Psoas muscle (tissue), 8 donors: ENCODE measurements around the gene RBMS3. TPM values are rescaled to one million over a fixed set of nuclear protein-coding genes. Genes with fewer than 3 reads are reported as not detected.

Experiments used
- ATAC-seq, 4 donors: fragments of 200-7000 bp; cut with Tn5 transposase; one replicate each; pipeline ENCODE4 v1.9.1; 2020; ENCODE audit warnings: moderate library complexity in 3 of 4, mild to moderate bottlenecking in 2 of 4
- DNase-seq, 2 donors: peaks; one replicate each; pipeline ENCODE4 v3.0.0-alpha.2; 2020
- H3K27ac ChIP-seq: fragments of 200-600 bp; one replicate; pipeline ENCODE4 v1.8.0; 2022
- H3K27me3 ChIP-seq, 3 donors: fragments of 200-600 bp in 1 of 3; one replicate each; pipeline versions ENCODE4 v1.6.1 to v1.8.0; 2013 to 2022; ENCODE audit warnings: low read length in 2 of 3, mild to moderate bottlenecking in 2 of 3, moderate library complexity in 1 of 3; ENCODE audit not compliant: insufficient read depth in 3 of 3
- H3K36me3 ChIP-seq, 2 donors: fragments of 200-600 bp in 1 of 2; one replicate each; pipeline versions ENCODE4 v1.6.1 to v1.8.0; 2013 to 2022; ENCODE audit warnings: low read depth in 1 of 2, mild to moderate bottlenecking in 1 of 2, moderate library complexity in 1 of 2; ENCODE audit not compliant: insufficient read depth in 1 of 2
- H3K4me1 ChIP-seq: fragments of 200-600 bp; one replicate; pipeline ENCODE4 v1.8.0; 2022
- H3K4me3 ChIP-seq: fragments of 200-600 bp; one replicate; pipeline ENCODE4 v1.8.0; 2022; ENCODE audit warnings: mild to moderate bottlenecking
- H3K9me3 ChIP-seq: fragments of 200-600 bp; one replicate; pipeline ENCODE4 v1.8.0; 2022
- CTCF ChIP-seq: fragments of 200-600 bp; IDR thresholded peaks from one replicate; pipeline ENCODE4 v1.8.0; 2022; ENCODE audit warnings: antibody characterized with exemption
- WGBS, 3 donors: extraction: QIAGEN DNeasy Blood & Tissue Kit; methylation state at CpG; one replicate each; pipeline versions ENCODE4 v1.1.6 to v1.1.7; 2013; 5-methylcytosine and 5-hydroxymethylcytosine counted together
- intact Hi-C, 2 donors: fragments of 100-400 bp; cut with DNase I; formaldehyde crosslinking; loops; one replicate each; pipeline versions ENCODE4 v1.11.0 to v1.14.2; 2022
- polyA plus RNA-seq, 3 donors: library from polyadenylated mRNA; stranded (reverse); fragments of 200-250 nt; gene quantifications; one replicate each; pipeline ENCODE4 v1.2.3, GENCODE V29; 2013
- total RNA-seq, 4 donors: library from RNA; stranded (reverse); fragmentation: NEBNext Ultra II Directional in 2 of 4; extraction: Animal tissue kit (Norgen Biotek cat#: 25700) in 2 of 4; gene quantifications; one replicate each; pipeline versions ENCODE4 v1.2.1 to v1.2.4, GENCODE V29; 2021 to 2023
- donor health status: healthy with polysubstance abuse.
- donor health status: DM: no; HTN: no; CAD: no; lungs with moderate emphysema.
- donor health status: Bipolar disorder and iron deficiency.
- donor health status: healthy.
- donor health status: DM: yes; HTN: yes; CAD: no.
- donor health status: DM: no; HTN: no; CAD: no.
- donor health status: DM: no; HTN: no; CAD: no.
- donor health status: DM: yes; HTN: yes; CAD: no.

The RBMS3 gene
- total and polyA plus RNA-seq, 7 donors, result 3.8 to 34.5 (median 23.5) TPM

GRCh38 chr3:29440413-29441305 lies 159.8 kb downstream of the RBMS3 start:
- Histone ChIP-seq H3K9me3 (no peaks in the 10 kb centered on the region), H3K4me3 (peak overlapping the region; percentile 65), H3K36me3 (no peaks in the 10 kb centered on the region), H3K27ac (peak overlapping the region; percentile 82), H3K4me1 (peaks cover 3% of the 10 kb centered on the region), H3K27me3 (no peaks in the 10 kb centered on the region)
- ATAC-seq (peak; percentile 76 to 93 (median 89)), DNase-seq (peak; percentile 14 to 42)
- no peak for TF ChIP-seq CTCF
- WGBS, 3 donors, result 10 to 19% (median 14%) methylated on average over 13 of the region's 13 CpGs
- intact Hi-C loops, result no loop called here

- H3K4me3 ChIP-seq, result peak overlapping the region; percentile 65
- DNase-seq (no peak), ATAC-seq (peak in 1 of 4 donors; percentile 36)
- peak overlapping the region; percentile 82 for H3K27ac ChIP-seq
- H3K27me3 ChIP-seq, result no peaks in the 10 kb centered on the region
- no peaks in the 10 kb centered on the region for H3K9me3 ChIP-seq
- intact Hi-C loops, result no loop called here
- no peak for TF ChIP-seq CTCF
- 28 to 46% (median 29%) methylated on average over 3 of the region's 3 CpGs for WGBS, 3 donors
- peaks cover 3% of the 10 kb centered on the region for H3K4me1 ChIP-seq
- no peaks in the 10 kb centered on the region for H3K36me3 ChIP-seq
These were observed 160.6 kb downstream of the RBMS3 start for GRCh38 chr3:29441422-29441821.

GRCh38 chr3:29447946-29448627 lies 167.2 kb downstream of the RBMS3 start:
- ATAC-seq, result no peak
- no peak overlapping the region for H3K4me3 ChIP-seq
- H3K27ac ChIP-seq, result no peak overlapping the region
- DNase-seq, result no peak
- 83 to 90% (median 84%) methylated on average over 9 of the region's 9 CpGs for WGBS, 3 donors
- intact Hi-C loops, result loop anchor here in 1 of 2 donors (5.0 kb wide), 1 partner anchor 166 kb away; the partner anchor contains the start of gene RBMS3
- H3K36me3 ChIP-seq, result no peaks in the 10 kb centered on the region
- no peak for TF ChIP-seq CTCF
- no peaks in the 10 kb centered on the region for H3K27me3 ChIP-seq
- no peaks in the 10 kb centered on the region for H3K9me3 ChIP-seq
- peaks cover 16% of the 10 kb centered on the region for H3K4me1 ChIP-seq

GRCh38 chr3:29451920-29452319 lies 171.0 kb downstream of the RBMS3 start:
- 63 to 81% (median 72%) methylated on average over 3 of the region's 3 CpGs for WGBS, 3 donors
- intact Hi-C loops, result no loop called here
- DNase-seq, result no peak

More at GRCh38 chr3:29451920-29452319, 171.0 kb downstream of the RBMS3 start:
- ATAC-seq, result no peak
- Histone ChIP-seq H3K9me3 (no peaks in the 10 kb centered on the region), H3K36me3 (no peaks in the 10 kb centered on the region), H3K27me3 (no peaks in the 10 kb centered on the region), H3K4me1 (peaks cover 21% of the 10 kb centered on the region), H3K27ac (no peak overlapping the region), H3K4me3 (no peak overlapping the region)
- TF ChIP-seq CTCF, result no peak
